LNCaP clone FGC (cell line): Measurements from ENCODE around the gene KLK5.

Experiments used
- DNase-seq: peaks from one replicate; pipeline ENCODE4 v3.0.0-alpha.2; 2011; ENCODE audit warnings: low read depth
- H3K4me3 ChIP-seq: 2 replicates; pipeline ENCODE4 v1.5.1; 2011; ENCODE audit warnings: mild to moderate bottlenecking, low read depth, low read length, control low read depth
- CTCF ChIP-seq: IDR thresholded peaks from 2 replicates; pipeline ENCODE4 v1.5.1; 2012; ENCODE audit warnings: mild to moderate bottlenecking; ENCODE audit not compliant: control insufficient read depth, insufficient read depth; ENCODE audit errors: extremely low read depth

Gene KLK5

GRCh38 chr19:50959731-50960500 lies 7.1 kb upstream of the KLK5 start:
- no peak for DNase-seq
- H3K4me3 ChIP-seq = no peak overlapping the region
- TF ChIP-seq CTCF = no peak

- TF ChIP-seq CTCF = no peak
- no peak overlapping the region for H3K4me3 ChIP-seq
- no peak for DNase-seq
Observed at GRCh38 chr19:50957587-50957986, 4.7 kb upstream of the KLK5 start.

GRCh38 chr19:50949861-50950260 lies 3.0 kb downstream of the KLK5 start:
- no peak for DNase-seq

GRCh38 chr19:50947123-50947522 lies 5.7 kb downstream of the KLK5 start:
- no peak for DNase-seq
- no peak for TF ChIP-seq CTCF
- H3K4me3 ChIP-seq = no peak overlapping the region

More at GRCh38 chr19:50949861-50950260, 3.0 kb downstream of the KLK5 start:
- H3K4me3 ChIP-seq = no peak overlapping the region
- no peak for TF ChIP-seq CTCF

GRCh38 chr19:50944795-50945194 lies 8.0 kb downstream of the KLK5 start:
- no peak for TF ChIP-seq CTCF
- no peak overlapping the region for H3K4me3 ChIP-seq
- no peak for DNase-seq

- no peak overlapping the region for H3K4me3 ChIP-seq
- TF ChIP-seq CTCF = no peak
- no peak for DNase-seq
Observed at GRCh38 chr19:50943074-50943828, 9.6 kb downstream of the KLK5 start.
